ENCODE results near the gene EHD4.
A peak's percentile ranks its signal among the peaks of the same experiment; 100 is the strongest.

The EHD4 gene

GRCh38 chr15:41925086-41925608 is 47.2 kb downstream of the EHD4 start:
- DNase-seq (ENCODE audit: insufficient read length, low spot score), result no peak
- no peak for TF ChIP-seq POLR2A (IDR thresholded peaks at IDR 0.05; ENCODE audit: low read depth, low read length)
- no peak for FAIRE-seq

DNA sequence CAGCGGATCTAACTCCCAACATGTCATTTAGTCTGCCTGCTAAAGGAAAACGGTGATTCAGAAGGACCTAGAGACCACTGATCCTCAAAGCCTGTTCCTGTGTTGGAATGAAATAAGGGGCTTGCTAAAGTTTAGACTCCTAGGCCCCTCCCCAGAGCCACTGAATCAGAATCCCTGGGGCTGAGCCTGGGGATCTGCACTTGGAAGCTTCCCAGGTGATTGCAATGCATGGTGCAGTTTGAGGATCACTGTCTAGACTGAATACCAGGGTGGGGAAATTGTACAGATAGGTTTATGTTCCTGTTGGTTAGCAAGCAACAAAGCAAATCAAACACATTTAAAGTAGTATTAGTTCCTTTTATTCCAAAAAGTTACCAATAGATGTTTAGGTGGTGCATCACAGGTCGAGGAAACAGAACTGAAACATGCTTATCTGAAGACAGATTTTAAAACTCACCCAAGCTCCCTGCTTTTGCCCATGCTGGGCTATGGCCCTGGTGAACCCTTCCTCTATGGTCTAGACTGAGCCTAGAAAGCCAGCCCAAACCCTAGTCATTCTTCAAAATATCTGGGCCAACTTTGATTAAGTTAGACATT is 48.9 kb downstream of the EHD4 start:
- FAIRE-seq (no peak), DNase-seq (ENCODE audit: insufficient read length, low spot score) (no peak)
- TF ChIP-seq POLR2A (IDR thresholded peaks at IDR 0.05; ENCODE audit: low read depth, low read length), result no peak

- no peak for FAIRE-seq
- no peak for TF ChIP-seq POLR2A (IDR thresholded peaks at IDR 0.05; ENCODE audit: low read depth, low read length)
Measured at GRCh38 chr15:41922353-41922752, 50.0 kb downstream of the EHD4 start.

DNA sequence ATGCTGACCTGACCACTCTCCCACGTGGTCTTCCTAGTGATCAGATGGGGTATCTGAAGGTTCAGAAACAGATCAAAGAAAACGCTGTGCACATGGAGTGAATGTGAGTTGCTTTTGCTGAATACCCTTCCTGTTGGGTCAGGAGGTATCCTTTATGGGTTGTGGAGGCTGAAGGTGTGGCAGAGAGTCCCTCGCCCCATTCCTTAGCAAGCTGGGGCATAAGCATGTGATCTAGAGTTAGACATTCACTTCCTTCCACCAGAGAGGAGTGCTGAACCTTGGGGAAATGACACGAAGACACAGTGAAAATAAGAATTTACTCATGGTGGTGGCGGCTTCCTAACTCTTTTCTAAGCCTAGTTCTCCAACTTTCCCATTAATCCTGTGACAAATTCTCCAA is 50.7 kb downstream of the EHD4 start:
- DNase-seq (ENCODE audit: insufficient read length, low spot score) (no peak), FAIRE-seq (no peak)
- no peak for TF ChIP-seq POLR2A (IDR thresholded peaks at IDR 0.05; ENCODE audit: low read depth, low read length)

More at GRCh38 chr15:41922353-41922752, 50.0 kb downstream of the EHD4 start:
- no peak for DNase-seq (ENCODE audit: insufficient read length, low spot score)

DNA sequence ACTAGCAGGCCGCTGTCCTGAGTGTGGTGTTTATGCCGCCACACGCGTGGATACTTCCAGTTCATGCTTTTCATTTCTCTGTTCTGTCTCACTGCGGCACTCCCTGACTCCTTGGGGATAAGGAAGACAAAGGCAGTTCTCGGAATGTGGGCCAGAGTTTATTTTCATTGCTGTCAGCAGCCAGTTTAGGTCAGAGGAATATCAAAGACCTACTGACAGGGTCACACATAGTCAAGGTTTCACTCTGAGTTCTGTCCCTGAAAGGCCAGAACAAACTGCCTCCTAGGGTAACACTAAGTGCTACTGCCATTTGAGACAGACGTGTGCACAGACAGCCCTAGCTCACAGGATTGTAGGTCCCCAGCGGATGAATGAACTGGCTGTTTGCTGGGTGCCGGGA is 51.2 kb downstream of the EHD4 start:
- no peak for TF ChIP-seq POLR2A (IDR thresholded peaks at IDR 0.05; ENCODE audit: low read depth, low read length)
- FAIRE-seq, result no peak
- DNase-seq (ENCODE audit: insufficient read length, low spot score), result no peak

GRCh38 chr15:41919954-41920538 is 52.3 kb downstream of the EHD4 start:
- DNase-seq (ENCODE audit: insufficient read length, low spot score) (no peak), FAIRE-seq (no peak)
- no peak for TF ChIP-seq POLR2A (IDR thresholded peaks at IDR 0.05; ENCODE audit: low read depth, low read length)

- DNase-seq (ENCODE audit: insufficient read length, low spot score) (no peak), FAIRE-seq (no peak)
- TF ChIP-seq POLR2A (IDR thresholded peaks at IDR 0.05; ENCODE audit: low read depth, low read length), result no peak
Measured at GRCh38 chr15:41919201-41919820, 53.0 kb downstream of the EHD4 start.

DNA sequence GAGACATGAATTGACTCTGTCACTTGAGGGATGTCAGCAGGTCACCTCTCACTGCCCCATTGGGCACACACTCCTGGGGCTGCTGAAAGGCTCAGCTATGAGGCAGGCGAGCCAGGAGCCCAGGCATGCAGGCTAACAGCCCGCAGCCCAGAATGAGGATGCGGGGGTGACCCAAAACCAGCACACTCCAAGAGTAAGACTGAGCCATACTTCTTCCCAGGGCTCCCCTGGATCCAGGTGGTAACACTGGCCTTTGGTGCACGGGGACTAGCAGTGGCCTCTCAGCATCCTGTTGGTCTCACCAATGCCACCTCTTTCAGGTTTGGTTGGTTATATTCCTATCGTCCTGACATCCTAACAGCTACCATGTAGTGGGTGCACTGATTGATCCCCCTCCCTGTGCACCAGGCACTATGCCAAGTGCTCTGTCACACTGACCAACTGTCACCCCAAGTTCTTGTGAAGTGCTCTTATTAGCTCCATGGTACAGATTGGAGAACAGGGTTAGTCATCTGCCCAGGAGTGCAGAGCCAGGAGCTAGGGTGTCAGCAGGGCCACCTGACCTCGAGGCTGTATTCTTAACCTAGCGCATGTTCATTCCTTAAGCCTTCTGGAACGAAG is 53.7 kb downstream of the EHD4 start:
- no peak for DNase-seq (ENCODE audit: insufficient read length, low spot score)
- TF ChIP-seq POLR2A (IDR thresholded peaks at IDR 0.05; ENCODE audit: low read depth, low read length), result no peak
- FAIRE-seq, result no peak

DNA sequence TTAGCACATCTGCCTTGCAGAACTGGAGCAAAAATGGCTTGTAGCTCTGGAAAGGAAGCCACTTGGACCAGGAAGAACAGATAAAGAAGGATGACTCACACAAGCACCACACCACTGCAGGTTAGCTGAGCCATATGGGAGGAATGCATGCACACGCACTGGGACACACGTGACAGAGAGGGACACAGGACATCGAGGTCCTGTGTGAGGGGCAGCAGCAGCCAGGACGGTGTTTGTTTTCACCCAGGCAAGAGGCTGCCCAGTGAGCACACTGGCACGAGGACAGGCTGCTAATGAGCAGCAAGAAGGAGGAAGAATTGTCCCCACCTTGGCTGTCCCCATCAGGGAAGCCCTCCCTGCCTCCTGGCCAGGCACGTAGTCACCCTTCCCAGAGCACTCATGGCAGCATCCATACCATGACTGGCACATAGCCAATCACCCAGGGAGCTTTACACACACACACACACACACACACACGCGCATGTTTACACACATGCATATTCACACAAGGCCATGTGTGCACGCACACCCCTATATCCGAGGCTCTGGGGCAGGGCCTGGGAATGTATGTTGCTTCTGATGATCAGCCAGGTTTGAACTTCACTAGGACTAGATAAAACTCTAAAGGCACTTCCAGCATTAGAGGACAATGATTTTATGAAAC is 54.5 kb downstream of the EHD4 start:
- FAIRE-seq (no peak), DNase-seq (ENCODE audit: insufficient read length, low spot score) (peak; percentile 55)
- no peak for TF ChIP-seq POLR2A (IDR thresholded peaks at IDR 0.05; ENCODE audit: low read depth, low read length)

GRCh38 chr15:41915255-41915994 is 56.9 kb downstream of the EHD4 start:
- FAIRE-seq, result no peak
- no peak for DNase-seq (ENCODE audit: insufficient read length, low spot score)

DNA sequence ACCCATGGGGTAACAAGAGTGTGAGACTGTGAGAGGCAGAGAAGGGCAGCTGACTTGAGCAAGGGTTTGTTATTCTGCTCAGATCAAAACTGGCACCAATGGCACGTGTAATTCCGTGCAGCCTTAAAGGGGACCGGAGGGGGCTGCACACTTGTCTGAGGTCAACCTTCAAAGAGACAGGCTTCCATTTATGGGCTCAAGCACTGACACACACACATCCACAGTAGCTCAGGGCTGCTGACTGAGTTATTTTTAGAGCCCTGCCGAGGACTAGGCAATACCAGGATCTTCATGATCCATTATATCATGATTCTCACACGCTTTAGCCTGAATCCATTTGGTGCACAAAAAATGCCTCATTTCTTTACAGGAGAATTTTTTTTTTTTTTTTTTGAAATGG is 57.9 kb downstream of the EHD4 start:
- no peak for TF ChIP-seq POLR2A (IDR thresholded peaks at IDR 0.05; ENCODE audit: low read depth, low read length)
- no peak for FAIRE-seq
- DNase-seq (ENCODE audit: insufficient read length, low spot score), result no peak

More at GRCh38 chr15:41915255-41915994, 56.9 kb downstream of the EHD4 start:
- TF ChIP-seq POLR2A (IDR thresholded peaks at IDR 0.05; ENCODE audit: low read depth, low read length), result no peak

DNA sequence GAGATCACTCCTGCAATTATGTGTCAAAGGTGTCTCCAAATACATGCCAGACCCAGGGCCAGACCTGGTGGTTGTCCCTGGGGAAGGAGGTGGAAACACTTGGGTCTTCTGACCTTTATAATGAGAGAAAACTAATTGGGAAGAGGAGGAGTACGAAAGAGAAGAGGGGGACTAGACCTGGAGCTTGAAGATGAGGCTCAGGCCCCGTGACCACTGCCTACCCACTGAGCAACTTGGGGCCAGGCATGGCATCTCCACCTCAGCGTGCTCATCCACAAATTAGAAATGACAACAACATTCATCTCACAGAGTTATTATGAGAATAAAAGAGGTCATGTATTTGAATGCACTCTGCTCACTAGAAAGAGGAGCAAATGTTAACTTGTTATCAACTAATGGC is 59.1 kb downstream of the EHD4 start:
- DNase-seq (ENCODE audit: insufficient read length, low spot score), result no peak
- TF ChIP-seq POLR2A (IDR thresholded peaks at IDR 0.05; ENCODE audit: low read depth, low read length), result no peak
- FAIRE-seq, result no peak

GRCh38 chr15:41911691-41912345 is 60.5 kb downstream of the EHD4 start:
- DNase-seq (ENCODE audit: insufficient read length, low spot score) (no peak), FAIRE-seq (no peak)
- TF ChIP-seq POLR2A (IDR thresholded peaks at IDR 0.05; ENCODE audit: low read depth, low read length), result no peak

Data from H54 (cell line).